Activated CD4-positive, alpha-beta T cell treated with anti-CD3 and anti-CD28 coated beads, Interleukin-2, amount 50 U/mL, for 24 hours (primary cell): ENCODE data around the gene ODAD3.
"Not testable (repeated sequence)": the region's sequence is repeated elsewhere in the genome, so short reads cannot be mapped to it uniquely, and the experiment has no call there.

Experiments
- DNase-seq, 2 donors: peaks; one replicate each; pipeline ENCODE4 v3.0.0-alpha.2; 2020; ENCODE audit warnings: low read depth in 1 of 2, low spot score in 1 of 2

Gene ODAD3

DNA sequence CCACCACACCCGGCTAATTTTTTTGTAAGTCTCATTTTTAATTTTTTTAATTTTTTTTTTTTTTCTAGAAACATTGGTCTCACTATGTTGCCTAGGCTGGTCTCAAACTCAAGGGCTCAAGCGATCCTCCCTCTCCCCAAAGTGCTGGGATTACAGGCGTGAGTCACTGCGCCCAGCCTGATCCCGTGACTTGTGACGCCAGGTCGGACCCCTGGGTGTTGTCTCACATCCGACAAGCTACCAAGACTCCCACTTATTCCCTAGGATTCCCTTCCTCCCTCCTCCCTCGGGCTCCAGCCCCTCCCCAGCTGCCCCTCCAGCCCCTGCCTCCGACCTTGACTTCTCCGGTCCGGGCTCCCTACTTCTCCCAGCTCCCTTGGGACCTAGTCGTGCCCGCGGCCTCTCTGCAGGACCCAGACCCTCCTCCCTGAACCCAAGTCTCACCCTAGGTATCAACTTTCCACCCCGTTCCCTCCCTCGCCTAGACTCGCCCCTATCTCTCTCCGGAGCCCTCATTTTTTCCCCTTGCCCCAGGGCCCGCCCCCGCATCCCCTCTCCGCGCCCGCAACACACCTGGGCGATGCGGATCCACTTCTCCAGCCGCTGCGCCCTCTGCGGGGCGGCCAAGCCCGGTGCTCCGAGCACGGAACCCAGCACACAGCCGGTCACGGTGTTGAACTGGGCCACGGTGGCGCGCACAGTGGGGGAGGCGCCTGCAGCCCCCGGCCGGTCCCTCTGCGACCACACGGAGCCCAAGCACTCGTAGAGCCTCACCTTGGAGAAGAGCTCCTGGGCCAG is 28.9 kb downstream of the ODAD3 start:
- DNase-seq: peak in 1 of 2 donors; percentile 25

- no peak for DNase-seq
Observed at GRCh38 chr19:11404588-11405222, 30.2 kb downstream of the ODAD3 start.

DNA sequence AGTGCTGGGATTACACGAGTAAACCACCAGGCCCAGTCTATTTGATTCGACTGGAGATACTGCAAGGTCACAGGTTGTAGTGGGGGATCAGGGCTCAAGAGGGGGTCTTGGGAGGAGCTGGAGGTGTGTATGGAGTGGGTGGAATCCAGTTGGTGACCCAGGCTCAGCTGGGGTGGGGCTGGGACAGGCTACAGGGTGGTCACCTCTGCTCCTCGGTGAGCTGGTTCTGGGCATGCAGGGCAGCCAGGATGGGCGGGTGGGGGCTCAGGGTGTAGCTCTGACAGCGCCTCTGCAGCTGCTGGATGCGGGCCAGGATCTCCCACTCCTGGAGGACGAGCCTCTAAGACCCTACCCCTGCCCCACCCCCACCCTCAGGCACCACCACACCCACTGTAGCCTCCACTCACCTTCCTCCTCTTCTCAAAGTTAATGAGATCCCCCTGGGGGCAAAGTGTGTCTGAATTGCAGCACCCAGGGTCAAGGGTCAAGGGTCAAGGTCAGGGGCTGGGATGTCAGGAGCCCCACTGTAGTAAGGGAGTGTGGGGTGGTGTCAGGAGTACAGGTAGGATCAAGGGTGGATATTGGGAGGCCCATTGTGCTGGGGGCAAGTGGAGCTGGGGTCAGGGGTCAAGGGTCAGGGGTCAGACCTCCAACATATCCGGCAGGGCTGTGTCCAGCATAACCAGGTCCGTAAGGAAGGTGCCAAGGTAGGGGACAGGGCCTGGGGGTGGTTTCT is 32.9 kb downstream of the ODAD3 start:
- DNase-seq: no peak

GRCh38 chr19:11400798-11401197 is 34.1 kb downstream of the ODAD3 start:
- no peak for DNase-seq

- DNase-seq: no peak
Observed at GRCh38 chr19:11399667-11400066, 35.3 kb downstream of the ODAD3 start.

DNA sequence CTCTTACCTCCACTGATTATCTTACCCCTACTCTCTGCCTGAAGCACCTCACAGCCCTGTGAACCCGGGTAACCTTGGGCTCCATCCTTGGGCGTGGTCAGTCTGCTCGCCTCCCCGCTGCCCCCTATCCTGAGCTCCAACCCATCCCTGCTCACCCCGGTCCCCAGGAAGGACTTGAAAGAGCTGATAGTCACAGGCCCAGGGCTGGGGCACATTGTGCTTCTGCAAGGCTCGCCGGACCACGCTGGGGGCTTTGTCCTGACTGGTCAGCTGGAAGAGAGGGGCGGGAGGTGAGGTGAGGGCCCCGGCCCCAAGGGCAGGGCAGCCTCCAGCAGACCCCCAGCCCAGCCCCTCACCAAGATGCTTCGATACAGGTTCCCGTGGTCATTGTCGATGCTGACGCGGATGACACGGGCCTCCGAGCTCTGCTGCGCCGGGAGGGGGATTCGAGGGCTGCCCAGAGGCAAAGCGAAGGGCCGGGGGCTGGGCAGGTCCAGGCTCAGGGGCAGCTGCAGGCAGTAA is 37.8 kb downstream of the ODAD3 start:
- no peak for DNase-seq

DNA sequence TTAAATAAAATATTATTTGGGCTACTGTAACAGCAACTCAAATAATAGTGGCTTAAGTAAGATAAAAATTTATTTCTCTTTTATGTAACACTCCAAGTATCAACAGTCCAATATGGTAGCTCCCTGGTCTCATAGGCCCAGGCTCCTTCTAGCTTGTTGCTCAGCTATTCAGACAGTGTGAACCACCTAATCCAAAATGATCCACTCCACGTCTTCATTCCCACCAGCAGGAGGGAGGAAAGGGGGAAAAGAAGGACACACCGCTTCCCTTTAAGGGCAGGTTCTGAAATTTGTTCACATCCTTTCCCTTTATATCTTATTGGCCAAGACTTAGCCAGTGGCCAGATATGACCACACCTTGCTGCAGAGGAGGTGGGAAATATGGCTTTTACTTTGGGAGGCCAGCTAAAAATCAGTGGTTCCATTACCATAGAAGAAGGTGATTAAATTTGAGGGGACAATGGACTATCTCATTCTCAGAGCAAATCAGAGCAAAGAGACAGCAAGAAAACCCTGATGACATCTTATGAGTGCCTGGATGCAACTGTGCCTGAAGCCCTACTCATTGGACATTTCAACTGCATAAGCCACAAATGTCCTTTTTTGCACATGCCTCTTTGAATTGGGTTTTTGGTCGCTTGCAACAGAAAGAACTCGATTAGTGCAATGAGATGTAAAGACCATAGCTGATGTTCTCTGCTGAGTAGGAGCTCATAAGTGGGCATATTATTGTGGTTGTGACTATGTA is 43.8 kb downstream of the ODAD3 start:
- no peak for DNase-seq

- no peak for DNase-seq
Observed at GRCh38 chr19:11390359-11390758, 44.6 kb downstream of the ODAD3 start.

DNA sequence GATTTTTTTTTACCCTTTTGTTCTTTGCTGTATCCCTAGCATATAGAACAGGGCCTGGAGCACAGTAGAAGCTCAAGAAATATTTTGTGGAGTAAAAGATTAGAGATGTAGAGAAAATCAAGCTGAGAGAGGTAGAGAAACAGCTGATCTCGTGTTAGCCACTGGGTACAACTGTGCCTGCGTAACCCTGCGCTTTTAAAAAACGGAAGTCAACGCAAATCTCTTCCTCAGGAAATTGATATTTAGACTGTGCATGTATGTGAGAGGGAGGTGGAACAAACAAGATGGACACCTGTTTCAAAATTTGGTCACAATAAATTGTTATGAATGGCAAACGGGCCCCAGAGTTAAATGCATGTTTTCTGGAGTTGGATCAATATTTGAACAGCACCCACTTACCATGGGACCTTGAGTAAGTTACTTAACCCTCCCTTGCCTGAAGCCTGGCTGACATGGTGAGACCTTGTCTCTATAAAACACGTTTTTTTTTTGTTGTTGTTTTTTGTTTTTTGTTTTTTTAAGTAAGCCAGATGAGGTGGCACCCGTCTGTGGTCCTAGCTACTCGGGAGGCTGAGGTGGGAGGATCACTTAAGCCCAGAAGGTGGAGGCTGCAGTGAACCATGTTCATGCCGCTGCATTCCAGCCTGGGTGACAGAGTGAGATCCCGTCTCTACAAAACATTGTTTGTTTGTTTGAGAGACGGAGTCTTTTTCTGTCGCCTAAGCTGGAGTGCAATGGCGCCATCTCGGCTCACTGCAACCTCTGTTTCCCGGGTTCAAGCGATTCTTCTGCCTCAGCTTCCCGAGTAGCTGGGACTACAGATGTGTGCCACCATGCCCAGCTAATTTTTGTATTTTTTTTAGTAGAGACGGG is 47.5 kb downstream of the ODAD3 start:
- DNase-seq: no peak

GRCh38 chr19:11384778-11385129 is 50.2 kb downstream of the ODAD3 start:
- no peak for DNase-seq

DNA sequence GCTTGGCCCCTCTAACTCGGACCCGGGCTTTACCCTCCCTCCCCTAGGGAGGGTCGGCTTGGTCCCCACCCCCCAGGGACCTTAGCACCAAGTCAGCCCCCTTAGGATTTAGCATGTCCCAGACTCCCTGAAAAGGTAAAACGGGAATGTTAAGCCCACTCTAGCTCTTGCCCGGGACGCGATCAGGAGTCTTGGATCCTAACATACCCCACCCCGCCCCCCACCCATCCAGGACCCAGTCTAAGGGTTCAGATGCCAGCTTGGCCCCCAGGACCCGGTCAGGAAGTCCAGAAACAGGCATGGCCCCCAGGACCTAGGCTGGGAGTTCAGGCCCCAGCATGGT is 51.2 kb downstream of the ODAD3 start:
- DNase-seq: no peak

DNA sequence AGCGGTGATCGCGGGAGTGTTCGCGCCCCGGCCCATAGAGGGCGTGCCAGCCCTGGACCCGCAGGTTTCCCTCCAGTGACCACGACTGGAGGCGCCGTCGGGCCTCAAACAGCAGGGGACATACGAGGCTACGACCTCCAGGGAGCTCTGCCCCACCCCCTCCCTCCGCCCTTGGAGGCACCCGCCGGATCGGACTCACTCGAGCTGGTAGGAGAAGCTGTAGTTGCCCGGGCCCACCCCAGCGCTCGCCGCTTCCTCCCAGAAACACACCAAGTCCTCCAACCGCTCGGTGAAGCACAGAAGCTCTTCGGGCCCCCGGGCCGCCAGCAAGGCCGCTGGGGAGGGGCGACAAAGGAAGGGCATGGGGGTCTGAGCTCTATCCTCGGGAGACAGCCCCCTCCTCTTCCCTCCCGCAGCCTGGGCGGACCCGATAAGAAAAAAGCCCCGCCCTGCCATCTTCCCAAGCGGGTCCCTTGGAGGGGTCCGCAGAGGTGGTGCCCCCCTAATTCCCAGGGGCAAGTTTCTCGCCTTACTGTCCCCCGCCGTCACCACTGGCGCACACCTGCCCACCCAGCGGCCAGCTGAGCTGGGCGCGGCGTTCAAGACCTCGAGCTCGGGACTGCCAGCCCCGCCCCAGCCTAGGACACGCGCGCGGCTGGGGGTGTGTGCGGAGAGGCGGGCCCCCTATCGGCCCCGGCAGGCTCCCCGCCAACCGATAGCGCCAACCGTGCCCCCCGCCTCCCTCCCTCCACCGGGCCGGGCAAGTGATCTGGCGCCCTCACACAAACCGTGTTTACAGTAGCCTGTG is 51.8 kb downstream of the ODAD3 start:
- DNase-seq: no peak

GRCh38 chr19:11380653-11381537 is 54.0 kb downstream of the ODAD3 start:
- DNase-seq: peak; percentile 86 to 94

- DNase-seq: no peak
Observed at GRCh38 chr19:11379857-11380350, 55.0 kb downstream of the ODAD3 start.

DNA sequence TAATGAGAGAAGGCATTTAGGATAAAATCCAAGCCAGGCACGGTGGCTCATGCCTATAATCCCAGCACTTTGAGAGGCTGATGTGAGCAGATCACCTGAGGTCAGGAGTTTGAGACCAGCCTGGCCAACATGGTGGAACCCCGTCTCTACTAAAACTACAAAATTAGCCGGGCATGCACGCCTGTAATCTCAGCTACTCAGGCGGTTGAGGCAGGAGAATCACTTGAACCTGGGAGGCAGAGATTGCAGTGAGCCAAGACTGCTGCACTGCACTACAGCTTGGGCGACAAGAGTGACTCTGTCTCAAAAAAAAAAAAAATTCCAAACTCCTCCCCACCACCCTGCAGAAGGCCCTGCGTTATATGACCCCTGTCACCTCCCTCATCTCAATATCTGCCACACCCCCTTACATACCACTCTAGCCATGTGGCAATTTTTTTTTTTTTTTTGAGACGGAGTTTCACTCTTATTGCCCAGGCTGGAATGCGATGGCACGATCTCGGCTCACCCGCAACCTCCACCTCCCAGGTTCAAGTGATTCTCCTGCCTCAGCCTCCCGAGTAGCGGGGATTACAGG is 55.6 kb downstream of the ODAD3 start:
- not testable (repeated sequence) for DNase-seq

- DNase-seq: no peak
Observed at GRCh38 chr19:11378319-11379189, 56.4 kb downstream of the ODAD3 start.

GRCh38 chr19:11377756-11378155 is 57.2 kb downstream of the ODAD3 start:
- DNase-seq: no peak
